SU-DHL-6 (cell line): ENCODE data around the gene MDM4.
"Not testable (repeated sequence)": the region's sequence is repeated elsewhere in the genome, so short reads cannot be mapped to it uniquely, and the experiment has no call there.

Source experiments
- H2AFZ ChIP-seq: fragments of 200-600 bp; sonication (generic); 2 replicates; pipeline ENCODE4 v1.6.1; 2014; ENCODE audit warnings: low read depth, mild to moderate bottlenecking, moderate library complexity, mixed read lengths, antibody characterized with exemption, low read length; ENCODE audit not compliant: severe bottlenecking
- H3F3A ChIP-seq: fragments of 200-600 bp; shearing (Covaris generic); 2 replicates; pipeline ENCODE4 v1.6.0; 2016; ENCODE audit warnings: antibody characterized with exemption, mild to moderate bottlenecking; ENCODE audit not compliant: insufficient read depth
- H3K27ac ChIP-seq: fragments of 200-600 bp; sonication (generic); 2 replicates; pipeline ENCODE4 v1.5.1; 2016; ENCODE audit warnings: low read depth, mild to moderate bottlenecking, low read length, moderate library complexity, mixed read lengths
- H3K27me3 ChIP-seq: fragments of 200-600 bp; sonication (generic), shearing (Covaris generic); 2 replicates; pipeline ENCODE4 v1.6.0; 2014; ENCODE audit warnings: mild to moderate bottlenecking, low read length
- H3K36me3 ChIP-seq: fragments of 200-600 bp; sonication (generic); 2 replicates; pipeline ENCODE4 v1.6.1; 2014; ENCODE audit warnings: mild to moderate bottlenecking, low read length, mixed read lengths
- H3K4me2 ChIP-seq: fragments of 300-600, 200-600 bp; shearing (Covaris generic), sonication (generic); 2 replicates; pipeline ENCODE4 v1.6.0; 2014; ENCODE audit warnings: low read length, low read depth, mild to moderate bottlenecking; ENCODE audit not compliant: poor library complexity, severe bottlenecking
- H3K4me3 ChIP-seq: fragments of 200-600 bp; sonication (generic); 2 replicates; pipeline ENCODE4 v1.5.1; 2014; ENCODE audit warnings: antibody characterized with exemption, low read length, mild to moderate bottlenecking, mixed read lengths; ENCODE audit not compliant: insufficient read depth, poor library complexity, severe bottlenecking
- H3K79me2 ChIP-seq: fragments of 200-600 bp; sonication (generic); 2 replicates; pipeline ENCODE4 v1.6.1; 2014; ENCODE audit warnings: mild to moderate bottlenecking, low read length, moderate library complexity; ENCODE audit not compliant: insufficient read depth
- H3K9ac ChIP-seq: fragments of 200-600 bp; sonication (generic); 2 replicates; pipeline ENCODE4 v1.7.0; 2014; ENCODE audit warnings: mild to moderate bottlenecking, low read length
- H3K9me2 ChIP-seq: fragments of 200-600 bp; sonication (generic); replicated peaks from 2 replicates; pipeline ENCODE4 v1.6.1; 2014; ENCODE audit warnings: low read length; ENCODE audit not compliant: insufficient read depth
- H3K9me3 ChIP-seq: fragments of 200-600 bp; sonication (generic); 2 replicates; pipeline ENCODE4 v1.6.1; 2014; ENCODE audit warnings: low read length, mixed read lengths; ENCODE audit not compliant: insufficient read depth
- H4K20me1 ChIP-seq: fragments of 200-600 bp; sonication (generic); 2 replicates; pipeline ENCODE4 v1.6.1; 2014; ENCODE audit warnings: low read depth, mild to moderate bottlenecking, antibody characterized with exemption, low read length, moderate library complexity, mixed read lengths
- EZH2phosphoT487 ChIP-seq: fragments of 200-600 bp; sonication (generic), shearing (Covaris generic); conservative IDR thresholded peaks from 2 replicates; pipeline ENCODE4 v1.6.1; 2018; ENCODE audit warnings: mild to moderate bottlenecking, antibody characterized with exemption, low read length, moderate library complexity, mixed read lengths
- TF ChIP-seq, protein P1 (sequence below): fragments of 200-600 bp; sonication (generic); IDR thresholded peaks from one replicate; pipeline ENCODE4 v1.5.1; 2017; ENCODE audit warnings: antibody characterized with exemption, mild to moderate bottlenecking, low read length, moderate library complexity; ENCODE audit not compliant: insufficient read depth, poor library complexity, severe bottlenecking

The MDM4 gene

DNA sequence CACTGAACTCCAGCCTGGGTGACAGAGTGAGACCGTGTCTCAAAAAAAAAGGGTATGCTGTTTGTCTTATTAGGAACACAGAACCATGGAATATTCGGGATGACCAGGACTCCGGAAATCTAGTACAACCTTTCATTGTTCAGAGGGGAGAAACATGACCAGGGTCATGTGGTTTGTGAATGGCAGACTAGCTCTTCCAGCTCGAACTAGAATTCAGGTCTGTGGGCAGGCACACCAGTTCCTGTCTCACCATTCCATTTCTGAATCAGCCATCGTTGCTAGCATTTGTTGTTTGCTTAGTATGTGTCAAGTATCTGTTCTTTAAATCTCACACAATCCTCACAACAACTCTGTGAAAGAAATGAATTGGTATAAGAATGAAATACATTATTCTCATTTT, 50.9 kb downstream of the MDM4 start:
- no peaks in the 10 kb centered on the region for H3K36me3 ChIP-seq
- no peaks in the 10 kb centered on the region for H3K79me2 ChIP-seq
- no peaks in the 10 kb centered on the region for H3K9me2 ChIP-seq
- H3K27ac ChIP-seq: no peak overlapping the region
- H3F3A ChIP-seq: peaks cover 10% of the 10 kb centered on the region; the same call in 1 of the 2 replicates
- no peaks in the 10 kb centered on the region for H3K27me3 ChIP-seq
- H3K9me3 ChIP-seq: no peaks in the 10 kb centered on the region
- no peak overlapping the region for H2AFZ ChIP-seq
- H4K20me1 ChIP-seq: no peaks in the 10 kb centered on the region
- no peak overlapping the region for H3K9ac ChIP-seq
- H3K4me2 ChIP-seq: no peak overlapping the region
- TF ChIP-seq, protein P1, sequence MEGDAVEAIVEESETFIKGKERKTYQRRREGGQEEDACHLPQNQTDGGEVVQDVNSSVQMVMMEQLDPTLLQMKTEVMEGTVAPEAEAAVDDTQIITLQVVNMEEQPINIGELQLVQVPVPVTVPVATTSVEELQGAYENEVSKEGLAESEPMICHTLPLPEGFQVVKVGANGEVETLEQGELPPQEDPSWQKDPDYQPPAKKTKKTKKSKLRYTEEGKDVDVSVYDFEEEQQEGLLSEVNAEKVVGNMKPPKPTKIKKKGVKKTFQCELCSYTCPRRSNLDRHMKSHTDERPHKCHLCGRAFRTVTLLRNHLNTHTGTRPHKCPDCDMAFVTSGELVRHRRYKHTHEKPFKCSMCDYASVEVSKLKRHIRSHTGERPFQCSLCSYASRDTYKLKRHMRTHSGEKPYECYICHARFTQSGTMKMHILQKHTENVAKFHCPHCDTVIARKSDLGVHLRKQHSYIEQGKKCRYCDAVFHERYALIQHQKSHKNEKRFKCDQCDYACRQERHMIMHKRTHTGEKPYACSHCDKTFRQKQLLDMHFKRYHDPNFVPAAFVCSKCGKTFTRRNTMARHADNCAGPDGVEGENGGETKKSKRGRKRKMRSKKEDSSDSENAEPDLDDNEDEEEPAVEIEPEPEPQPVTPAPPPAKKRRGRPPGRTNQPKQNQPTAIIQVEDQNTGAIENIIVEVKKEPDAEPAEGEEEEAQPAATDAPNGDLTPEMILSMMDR: no peak
- no peak for TF ChIP-seq EZH2phosphoT487
- no peak overlapping the region for H3K4me3 ChIP-seq

DNA sequence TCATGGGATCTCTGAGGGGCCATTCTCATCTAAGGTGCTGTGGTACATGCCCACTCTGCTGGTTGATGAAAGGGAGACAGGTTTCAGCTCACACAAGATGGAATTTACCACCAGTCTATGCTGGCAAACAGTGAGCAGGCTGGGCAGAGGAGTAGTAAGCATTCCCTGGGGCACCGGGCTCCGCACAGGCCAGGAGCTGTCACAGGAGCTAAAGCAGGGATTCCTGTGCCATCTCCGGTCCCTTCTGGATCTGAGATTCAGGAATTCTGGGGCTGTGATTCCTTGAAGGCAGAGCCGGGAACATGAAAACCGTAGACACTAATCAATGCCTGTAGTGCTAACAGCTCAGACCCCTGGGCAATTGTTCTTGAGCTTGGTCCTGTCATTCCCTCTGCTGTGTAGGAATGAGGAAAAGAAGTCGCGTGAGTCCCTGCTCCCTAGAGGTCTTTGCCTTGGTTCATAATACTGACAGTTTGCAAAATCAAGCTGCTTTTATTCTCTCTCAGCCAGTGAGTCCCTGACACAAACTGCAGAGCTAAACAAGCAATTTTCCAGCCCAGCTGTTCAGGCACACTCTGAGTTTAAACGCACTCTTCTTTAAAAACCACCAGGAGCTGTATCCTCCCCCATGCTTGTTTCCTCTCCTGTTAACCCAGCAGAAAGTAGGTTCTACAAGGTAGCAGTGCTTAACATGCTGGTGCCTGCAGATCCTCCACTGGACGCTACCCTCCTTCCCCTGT, 52.5 kb downstream of the MDM4 start:
- Histone ChIP-seq H3K9ac (no peak overlapping the region), H4K20me1 (no peaks in the 10 kb centered on the region), H3K27me3 (no peaks in the 10 kb centered on the region), H3K4me3 (no peak overlapping the region), H3K9me3 (no peaks in the 10 kb centered on the region), H2AFZ (no peak overlapping the region), H3F3A (peaks cover 10% of the 10 kb centered on the region; the same call in 1 of the 2 replicates), H3K79me2 (no peaks in the 10 kb centered on the region), H3K36me3 (no peaks in the 10 kb centered on the region), H3K9me2 (no peaks in the 10 kb centered on the region), H3K4me2 (no peak overlapping the region), H3K27ac (no peak overlapping the region)
- no peak for TF ChIP-seq EZH2phosphoT487
- TF ChIP-seq, protein P1: no peak

DNA sequence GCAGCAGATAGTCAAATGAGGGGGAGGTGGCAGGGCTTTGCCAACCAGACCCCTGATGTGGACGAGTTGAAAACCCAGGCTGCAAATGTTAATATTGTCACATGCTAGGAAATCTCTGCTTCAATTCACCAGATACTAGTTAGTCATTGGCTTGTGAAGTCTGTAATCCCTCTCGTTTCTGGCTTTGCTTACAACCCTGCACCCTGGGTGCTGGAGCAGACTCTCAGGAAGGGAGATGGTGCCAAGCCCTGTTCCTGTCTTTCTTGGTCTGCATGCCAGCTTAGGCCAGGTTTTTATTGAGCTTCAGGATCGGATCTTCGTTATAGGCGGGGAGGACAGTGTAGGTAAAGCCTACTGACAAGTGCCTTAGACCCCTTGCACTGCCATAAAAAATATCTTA, 53.3 kb downstream of the MDM4 start:
- no peaks in the 10 kb centered on the region for H3K36me3 ChIP-seq
- H3K79me2 ChIP-seq: no peaks in the 10 kb centered on the region
- no peak overlapping the region for H3K9ac ChIP-seq
- TF ChIP-seq EZH2phosphoT487: no peak
- TF ChIP-seq, protein P1: no peak
- no peak overlapping the region for H2AFZ ChIP-seq
- peaks cover 9% of the 10 kb centered on the region; the same call in 1 of the 2 replicates for H3F3A ChIP-seq
- no peak overlapping the region for H3K27ac ChIP-seq
- no peaks in the 10 kb centered on the region for H3K9me2 ChIP-seq
- no peak overlapping the region for H3K4me3 ChIP-seq
- H3K9me3 ChIP-seq: no peaks in the 10 kb centered on the region
- H3K27me3 ChIP-seq: no peaks in the 10 kb centered on the region
- H4K20me1 ChIP-seq: no peaks in the 10 kb centered on the region
- H3K4me2 ChIP-seq: no peak overlapping the region

DNA sequence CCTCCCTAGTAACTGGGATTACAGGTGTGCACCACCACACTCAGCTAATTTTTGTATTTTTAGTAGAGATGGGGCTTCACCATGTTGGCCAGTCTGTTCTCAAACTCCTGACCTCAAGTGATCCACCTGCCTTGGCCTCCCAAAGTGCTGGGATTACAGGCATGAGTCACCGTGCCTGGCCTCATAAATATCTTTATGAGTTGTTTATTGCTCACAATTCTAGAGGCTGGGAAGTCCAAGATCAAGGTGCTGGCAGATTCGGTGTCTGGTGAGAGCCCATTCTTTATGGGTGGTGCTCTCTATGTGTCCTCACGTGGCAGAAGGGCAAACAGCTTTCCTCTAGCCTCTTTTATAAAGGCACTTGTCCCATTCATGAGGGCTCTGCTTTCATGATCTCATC, 53.8 kb downstream of the MDM4 start:
- H3K4me2 ChIP-seq, H3F3A ChIP-seq, H3K9ac ChIP-seq, H3K79me2 ChIP-seq, H3K4me3 ChIP-seq, H4K20me1 ChIP-seq, H3K36me3 ChIP-seq, H2AFZ ChIP-seq, H3K27me3 ChIP-seq, H3K9me2 ChIP-seq, H3K9me3 ChIP-seq, H3K27ac ChIP-seq: not testable (repeated sequence)
